H1 (cell line): ENCODE results near the gene CACNA1D.

Experiments
- BRCA1 ChIP-seq: IDR thresholded peaks from 2 replicates; pipeline ENCODE4 v1.6.1; 2012; ENCODE audit warnings: low read depth, low read length, improper control_type of control experiment
- CBX8 ChIP-seq: fragments of 300-800, 300-1000 bp; sonication (generic); IDR thresholded peaks from 2 replicates; pipeline ENCODE4 v1.7.1; 2016; ENCODE audit warnings: low read depth, low read length, borderline replicate concordance
- CEBPB ChIP-seq: IDR thresholded peaks from 2 replicates; pipeline ENCODE4 v1.6.1; 2012; ENCODE audit warnings: low read depth, low read length
- EZH2 ChIP-seq: fragments of 200-600 bp; sonication (generic); IDR thresholded peaks from 2 replicates; pipeline ENCODE4 v1.7.1; 2012; ENCODE audit warnings: low read depth, mild to moderate bottlenecking, moderate library complexity, low read length, inconsistent platforms; ENCODE audit not compliant: severe bottlenecking
- GABPA ChIP-seq: IDR thresholded peaks from 2 replicates; pipeline ENCODE4 v1.6.1; 2011; ENCODE audit warnings: mild to moderate bottlenecking, low read length, moderate library complexity, borderline replicate concordance; ENCODE audit not compliant: insufficient read depth
- TF ChIP-seq, protein P1 (sequence below), 3 experiments: IDR thresholded peaks; 1 replicate in 2 of 3; 2 replicates in 1 of 3; pipeline versions ENCODE4 v1.5.1 to v1.6.1; 2011; ENCODE audit warnings: low read length in 3 of 3, mild to moderate bottlenecking in 3 of 3, inconsistent platforms in 2 of 3, low read depth in 1 of 3, moderate library complexity in 1 of 3; ENCODE audit not compliant: insufficient read depth in 1 of 3; ENCODE audit errors: control extremely low read depth in 1 of 3

DNA sequence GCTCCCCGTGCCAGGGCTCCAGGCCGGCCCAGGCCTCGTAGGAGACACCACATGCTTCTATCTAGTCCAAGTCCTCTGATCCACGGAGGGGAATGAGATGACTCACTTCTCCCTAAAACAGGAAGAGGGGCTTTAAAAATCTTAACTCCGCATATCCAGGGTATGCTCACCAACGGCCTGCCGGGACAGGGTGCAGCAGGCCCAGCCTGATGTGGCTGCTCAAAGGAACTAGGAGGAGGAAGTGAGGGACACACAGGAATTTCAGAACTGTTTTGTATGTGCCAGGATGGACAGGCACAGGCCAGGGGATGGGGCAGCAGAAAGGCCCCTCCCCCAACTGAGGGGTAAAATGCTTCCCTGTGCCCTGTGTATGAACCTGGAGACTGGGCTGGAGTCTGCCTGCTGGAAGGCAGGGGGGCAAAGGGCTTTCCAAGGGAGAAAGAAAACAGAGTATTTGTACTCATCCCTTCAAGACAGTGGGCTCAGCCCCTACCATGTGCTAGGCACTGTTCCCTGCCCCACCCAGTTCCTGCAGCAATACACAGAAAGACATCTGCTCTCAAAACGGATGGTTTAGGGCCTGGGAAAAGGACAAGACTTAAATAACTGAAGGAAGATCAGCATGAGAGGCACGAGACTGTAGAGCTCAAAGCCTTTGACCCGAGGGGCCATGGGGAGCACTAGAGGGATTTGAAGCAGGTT, 329.7 kb downstream of the CACNA1D start:
- TF ChIP-seq GABPA (no peak), EZH2 (no peak), BRCA1 (no peak), CEBPB (no peak), CBX8 (no peak)
- TF ChIP-seq, protein P1, sequence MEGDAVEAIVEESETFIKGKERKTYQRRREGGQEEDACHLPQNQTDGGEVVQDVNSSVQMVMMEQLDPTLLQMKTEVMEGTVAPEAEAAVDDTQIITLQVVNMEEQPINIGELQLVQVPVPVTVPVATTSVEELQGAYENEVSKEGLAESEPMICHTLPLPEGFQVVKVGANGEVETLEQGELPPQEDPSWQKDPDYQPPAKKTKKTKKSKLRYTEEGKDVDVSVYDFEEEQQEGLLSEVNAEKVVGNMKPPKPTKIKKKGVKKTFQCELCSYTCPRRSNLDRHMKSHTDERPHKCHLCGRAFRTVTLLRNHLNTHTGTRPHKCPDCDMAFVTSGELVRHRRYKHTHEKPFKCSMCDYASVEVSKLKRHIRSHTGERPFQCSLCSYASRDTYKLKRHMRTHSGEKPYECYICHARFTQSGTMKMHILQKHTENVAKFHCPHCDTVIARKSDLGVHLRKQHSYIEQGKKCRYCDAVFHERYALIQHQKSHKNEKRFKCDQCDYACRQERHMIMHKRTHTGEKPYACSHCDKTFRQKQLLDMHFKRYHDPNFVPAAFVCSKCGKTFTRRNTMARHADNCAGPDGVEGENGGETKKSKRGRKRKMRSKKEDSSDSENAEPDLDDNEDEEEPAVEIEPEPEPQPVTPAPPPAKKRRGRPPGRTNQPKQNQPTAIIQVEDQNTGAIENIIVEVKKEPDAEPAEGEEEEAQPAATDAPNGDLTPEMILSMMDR (IDR thresholded peaks at IDR 0.05; ENCODE audit: control extremely low read depth in 1 of 3, insufficient read depth in 1 of 3, low read depth in 1 of 3, low read length in 3 of 3): no peak
